Upper lobe of left lung (tissue), 6 donors: ENCODE measurements around the gene DNAJC30. TPM values are rescaled to one million over a fixed set of nuclear protein-coding genes. Genes with fewer than 3 reads are reported as not detected.

Source experiments
- ATAC-seq, 2 donors: fragments of 200-7000 bp; cut with Tn5 transposase; one replicate each; pipeline ENCODE4 v1.9.1; 2022; ENCODE audit warnings: mild to moderate bottlenecking in 2 of 2, moderate library complexity in 2 of 2; ENCODE audit not compliant: low FRiP score in 2 of 2
- DNase-seq, 2 donors: peaks; one replicate each; pipeline ENCODE4 v3.0.0-alpha.2; 2019 to 2020
- H3K27ac ChIP-seq, 4 donors: fragments of 200-600 bp; sonication (generic); one replicate each; pipeline ENCODE4 v1.5.1; 2016 to 2019
- H3K27me3 ChIP-seq, 4 donors: fragments of 200-600 bp; sonication (generic); one replicate each; pipeline ENCODE4 v1.5.1; 2017 to 2019
- H3K36me3 ChIP-seq, 4 donors: fragments of 200-600 bp; sonication (generic); one replicate each; pipeline ENCODE4 v1.5.1; 2016 to 2019
- H3K4me1 ChIP-seq, 4 donors: fragments of 200-600 bp; sonication (generic); one replicate each; pipeline ENCODE4 v1.5.1; 2018 to 2019
- H3K4me3 ChIP-seq, 4 donors: fragments of 200-600 bp; sonication (generic); one replicate each; pipeline ENCODE4 v1.5.1; 2017 to 2019; ENCODE audit warnings: mild to moderate bottlenecking in 2 of 4, moderate library complexity in 1 of 4
- H3K9me3 ChIP-seq, 4 donors: fragments of 200-600 bp; sonication (generic); one replicate each; pipeline ENCODE4 v1.5.1; 2018 to 2019
- CTCF ChIP-seq, 6 experiments: fragments of 450-650 bp in 4 of 6; fragments of 200-600 bp in 2 of 6; sonication (generic) in 2 of 6; IDR thresholded peaks; one replicate each; pipeline ENCODE4 v1.5.1; 2016 to 2019; ENCODE audit warnings: antibody characterized with exemption in 6 of 6
- EP300 ChIP-seq, 4 donors: sonication (generic); formaldehyde crosslinking; IDR thresholded peaks; one replicate each; pipeline ENCODE4 v1.5.1; 2017; ENCODE audit warnings: antibody characterized with exemption in 4 of 4, control low read depth in 2 of 4
- POLR2A ChIP-seq, 4 donors: fragments of 450-650 bp; IDR thresholded peaks; one replicate each; pipeline ENCODE4 v1.5.1; 2016 to 2017; ENCODE audit warnings: antibody characterized with exemption in 4 of 4, mild to moderate bottlenecking in 2 of 4
- POLR2AphosphoS5 ChIP-seq, 2 donors: sonication (generic); formaldehyde crosslinking; IDR thresholded peaks; one replicate each; pipeline ENCODE4 v1.5.1; 2017; ENCODE audit warnings: antibody characterized with exemption in 2 of 2
- WGBS, 2 donors: methylation state at CpG; one replicate each; pipeline ENCODE4 v1.1.5; 2017 to 2018; 5-methylcytosine and 5-hydroxymethylcytosine counted together
- small RNA-seq, 4 donors: library from RNA; depleted of rRNA; stranded (forward); fragments of <200 nt; gene quantifications; one replicate each; pipeline ENCODE3, GENCODE V24; 2016
- total RNA-seq, 6 donors: library from RNA; depleted of rRNA in 4 of 6; stranded (reverse); fragments of >200 nt in 4 of 6; gene quantifications; one replicate each; pipeline versions ENCODE4 v1.1.0 to v1.2.1, GENCODE V29; 2016 to 2021
- donor health status: DM: no; HTN: no; CAD: no; lungs with moderate emphysema.
- donor health status: DM: no; HTN: yes; CAD: no; lungs with severe emphysema.

DNAJC30 gene
- total RNA-seq, 6 donors from 2014 or later: 6.9 to 13.1 (median 10.3) TPM

GRCh38 chr7:73635428-73636200 is 47.6 kb downstream of the DNAJC30 start:
- Histone ChIP-seq H3K9me3 (no peaks in the 10 kb centered on the region), H3K36me3 (no peaks in the 10 kb centered on the region), H3K4me3 (no peak overlapping the region), H3K27me3 (no peaks in the 10 kb centered on the region), H3K27ac (no peak overlapping the region), H3K4me1 (no peaks in the 10 kb centered on the region)
- TF ChIP-seq CTCF (IDR thresholded peaks at IDR 0.05) (no peak), EP300 (IDR thresholded peaks at IDR 0.05) (no peak), POLR2AphosphoS5 (IDR thresholded peaks at IDR 0.05) (no peak), POLR2A (IDR thresholded peaks at IDR 0.05) (no peak)
- DNase-seq: no peak
- no peak for ATAC-seq
- WGBS, 2 donors: 94 to 95% methylated on average over 8 of the region's 8 CpGs

- no peaks in the 10 kb centered on the region for H3K27me3 ChIP-seq
- 78 to 83% methylated on average over 8 of the region's 8 CpGs for WGBS, 2 donors
- TF ChIP-seq POLR2A (IDR thresholded peaks at IDR 0.05) (no peak), POLR2AphosphoS5 (IDR thresholded peaks at IDR 0.05) (no peak), CTCF (IDR thresholded peaks at IDR 0.05) (no peak), EP300 (IDR thresholded peaks at IDR 0.05) (no peak)
- ATAC-seq: no peak
- H3K9me3 ChIP-seq: no peaks in the 10 kb centered on the region
- no peaks in the 10 kb centered on the region for H3K4me1 ChIP-seq
- no peak for DNase-seq
- H3K27ac ChIP-seq: no peak overlapping the region
- H3K36me3 ChIP-seq: no peaks in the 10 kb centered on the region
- no peak overlapping the region for H3K4me3 ChIP-seq
These were observed 49.4 kb downstream of the DNAJC30 start for GRCh38 chr7:73633844-73634243.

GRCh38 chr7:73633323-73633722 is 49.9 kb downstream of the DNAJC30 start:
- Histone ChIP-seq H3K9me3 (no peaks in the 10 kb centered on the region), H3K4me3 (no peak overlapping the region), H3K27ac (no peak overlapping the region), H3K4me1 (no peaks in the 10 kb centered on the region), H3K36me3 (no peaks in the 10 kb centered on the region), H3K27me3 (no peaks in the 10 kb centered on the region)
- DNase-seq: no peak
- TF ChIP-seq CTCF (IDR thresholded peaks at IDR 0.05) (no peak), POLR2AphosphoS5 (IDR thresholded peaks at IDR 0.05) (no peak), POLR2A (IDR thresholded peaks at IDR 0.05) (no peak), EP300 (IDR thresholded peaks at IDR 0.05) (no peak)
- 87 to 96% methylated on average over 7 of the region's 7 CpGs for WGBS, 2 donors
- ATAC-seq: no peak

GRCh38 chr7:73631558-73631957 is 51.7 kb downstream of the DNAJC30 start:
- no peak overlapping the region for H3K4me3 ChIP-seq
- TF ChIP-seq POLR2AphosphoS5 (IDR thresholded peaks at IDR 0.05) (no peak), POLR2A (IDR thresholded peaks at IDR 0.05) (no peak), CTCF (IDR thresholded peaks at IDR 0.05) (no peak), EP300 (IDR thresholded peaks at IDR 0.05) (no peak)
- no peak for ATAC-seq
- H3K9me3 ChIP-seq: no peaks in the 10 kb centered on the region
- no peak for DNase-seq
- no peaks in the 10 kb centered on the region for H3K36me3 ChIP-seq
- H3K27ac ChIP-seq: no peak overlapping the region
- 13 to 18% methylated on average over 1 of the region's 1 CpG for WGBS, 2 donors
- no peaks in the 10 kb centered on the region for H3K4me1 ChIP-seq
- no peaks in the 10 kb centered on the region for H3K27me3 ChIP-seq

Small RNAs within 50 kb of the gene (small RNA-seq; reads per million reads assigned to genes)
- gene MIR4284 (0 reads per million in 4 donors), gene RN7SL265P (0 reads per million in 4 donors)

Other genes starting within 250 kb of the DNAJC30 start
- gene FZD9, start 249.7 kb downstream of the DNAJC30 start, total RNA-seq: 1 to 10 TPM in 1 of 6 donors, under 1 TPM in 4, not detected in 1; 0.30 to 1.2 (median 0.63) TPM
- 10 to 100 TPM; 45.8 to 71.4 (median 56.0) TPM for gene BAZ1B, start 161.2 kb downstream of the DNAJC30 start, total RNA-seq
- gene BCL7B, start 125.8 kb downstream of the DNAJC30 start, total RNA-seq: 10 to 100 TPM; 50.3 to 95.9 (median 62.5) TPM
- 10 to 100 TPM; 15.7 to 52.9 (median 30.7) TPM for gene TBL2, start 104.9 kb downstream of the DNAJC30 start, total RNA-seq
- gene MLXIPL, start 58.9 kb downstream of the DNAJC30 start, total RNA-seq: 10 to 100 TPM in 5 of 6 donors, 1 to 10 TPM in 1; 8.1 to 39.8 (median 14.4) TPM
- gene VPS37D, start 15.6 kb downstream of the DNAJC30 start, total RNA-seq: 1 to 10 TPM; 1.0 to 4.3 (median 1.5) TPM
- 10 to 100 TPM; 19.9 to 52.3 (median 48.8) TPM for gene BUD23, start 144 bp upstream of the DNAJC30 start, total RNA-seq
- 10 to 100 TPM in 2 of 6 donors, 1 to 10 TPM in 4; 4.1 to 16.9 (median 5.9) TPM for gene STX1A, start 36.2 kb upstream of the DNAJC30 start, total RNA-seq
- gene ABHD11, start 55.3 kb upstream of the DNAJC30 start, total RNA-seq: 10 to 100 TPM; 13.6 to 35.3 (median 28.2) TPM
- 10 to 100 TPM; 21.9 to 95.0 (median 43.9) TPM for gene CLDN3, start 86.8 kb upstream of the DNAJC30 start, total RNA-seq
- gene CLDN4, start 147.5 kb upstream of the DNAJC30 start, total RNA-seq: 100 to 1,000 TPM in 5 of 6 donors, 10 to 100 TPM in 1; 88.0 to 231 (median 169) TPM
- gene METTL27, start 159.1 kb upstream of the DNAJC30 start, total RNA-seq: 10 to 100 TPM in 2 of 6 donors, 1 to 10 TPM in 4; 3.0 to 23.0 (median 7.2) TPM
- not detected for gene TMEM270, start 177.7 kb upstream of the DNAJC30 start, total RNA-seq